ENCODE measurements around the gene XBP1.

XBP1 gene

GRCh38 chr22:28841111-28841510 lies 40.7 kb upstream of the XBP1 start:
- no peak overlapping the region for H2BK12ac ChIP-seq (ENCODE audit: low read length in 2 of 2)
- no peak overlapping the region for H4K91ac ChIP-seq (ENCODE audit: low read length)
- H3K27ac ChIP-seq (ENCODE audit: low read length, poor library complexity, severe bottlenecking) = no peak overlapping the region
- H3K18ac ChIP-seq (ENCODE audit: low read depth in 1 of 2, low read length in 2 of 2) = no peak overlapping the region
- no peak overlapping the region for H3K9ac ChIP-seq (ENCODE audit: low read length)
- H2AK5ac ChIP-seq (ENCODE audit: low read length, severe bottlenecking) = no peak overlapping the region
- no peak overlapping the region for H4K8ac ChIP-seq (ENCODE audit: low read length)
- no peaks in the 10 kb centered on the region for H3K36me3 ChIP-seq (ENCODE audit: control insufficient read depth in 1 of 2, insufficient read depth in 2 of 2, low read depth in 1 of 2, low read length in 2 of 2)
- peaks cover 2% of the 10 kb centered on the region for H3K9me3 ChIP-seq (ENCODE audit: control insufficient read depth, low read length)
- no peak overlapping the region for H2BK120ac ChIP-seq (ENCODE audit: low read depth, low read length)
- WGBS = 96% methylated on average over 5 of the region's 5 CpGs
- H3K4ac ChIP-seq (ENCODE audit: low read depth in 1 of 2, low read length in 2 of 2) = no peak overlapping the region
- no peak overlapping the region for H3K4me3 ChIP-seq (ENCODE audit: insufficient read depth in 1 of 2, low read depth in 1 of 2, low read length in 2 of 2)
- H2BK5ac ChIP-seq (ENCODE audit: low read depth, low read length, poor library complexity, severe bottlenecking) = no peak overlapping the region
- no peaks in the 10 kb centered on the region for H3K4me1 ChIP-seq (ENCODE audit: control insufficient read depth, insufficient read depth, low read depth, low read length)
- H3K27me3 ChIP-seq (ENCODE audit: control insufficient read depth in 1 of 2, insufficient read depth in 1 of 2, low read length in 2 of 2) = no peaks in the 10 kb centered on the region
- no peaks in the 10 kb centered on the region for H3K79me1 ChIP-seq (replicated peaks; ENCODE audit: low read length, poor library complexity, severe bottlenecking)
- no peak overlapping the region for H3K14ac ChIP-seq (ENCODE audit: low read length in 2 of 2)
- H3K23ac ChIP-seq (ENCODE audit: low read length in 2 of 2) = no peak overlapping the region
- no peak for DNase-seq
- no peak overlapping the region for H2BK15ac ChIP-seq (ENCODE audit: low read depth, poor library complexity, severe bottlenecking)
- no peak overlapping the region for H2AFZ ChIP-seq (ENCODE audit: low read depth, low read length)
- H3K4me2 ChIP-seq (ENCODE audit: low read length, poor library complexity, severe bottlenecking) = no peak overlapping the region

- no peak overlapping the region for H3K23ac ChIP-seq (ENCODE audit: low read length in 2 of 2)
- H2BK12ac ChIP-seq (ENCODE audit: low read length in 2 of 2) = no peak overlapping the region
- no peak overlapping the region for H3K18ac ChIP-seq (ENCODE audit: low read depth in 1 of 2, low read length in 2 of 2)
- H2AK5ac ChIP-seq (ENCODE audit: low read length, severe bottlenecking) = no peak overlapping the region
- no peak overlapping the region for H2AFZ ChIP-seq (ENCODE audit: low read depth, low read length)
- no peak overlapping the region for H2BK120ac ChIP-seq (ENCODE audit: low read depth, low read length)
- no peaks in the 10 kb centered on the region for H3K4me1 ChIP-seq (ENCODE audit: control insufficient read depth, insufficient read depth, low read depth, low read length)
- H3K27me3 ChIP-seq (ENCODE audit: control insufficient read depth in 1 of 2, insufficient read depth in 1 of 2, low read length in 2 of 2) = no peaks in the 10 kb centered on the region
- H3K4me3 ChIP-seq (ENCODE audit: insufficient read depth in 1 of 2, low read depth in 1 of 2, low read length in 2 of 2) = no peak overlapping the region
- no peak for DNase-seq
- no peaks in the 10 kb centered on the region for H3K9me3 ChIP-seq (ENCODE audit: control insufficient read depth, low read length)
- no peak overlapping the region for H3K14ac ChIP-seq (ENCODE audit: low read length in 2 of 2)
- peaks cover 3% of the 10 kb centered on the region for H3K79me1 ChIP-seq (replicated peaks; ENCODE audit: low read length, poor library complexity, severe bottlenecking)
- no peak overlapping the region for H2BK5ac ChIP-seq (ENCODE audit: low read depth, low read length, poor library complexity, severe bottlenecking)
- WGBS = 81% methylated on average over 5 of the region's 5 CpGs
- H3K9ac ChIP-seq (ENCODE audit: low read length) = no peak overlapping the region
- no peak overlapping the region for H4K8ac ChIP-seq (ENCODE audit: low read length)
- H4K91ac ChIP-seq (ENCODE audit: low read length) = no peak overlapping the region
- H2BK15ac ChIP-seq (ENCODE audit: low read depth, poor library complexity, severe bottlenecking) = no peak overlapping the region
- peaks cover 0 to 7% of the 10 kb centered on the region in 2 experiments for H3K36me3 ChIP-seq (ENCODE audit: control insufficient read depth in 1 of 2, insufficient read depth in 2 of 2, low read depth in 1 of 2, low read length in 2 of 2)
- no peak overlapping the region for H3K4ac ChIP-seq (ENCODE audit: low read depth in 1 of 2, low read length in 2 of 2)
- H3K27ac ChIP-seq (ENCODE audit: low read length, poor library complexity, severe bottlenecking) = no peak overlapping the region
- no peak overlapping the region for H3K4me2 ChIP-seq (ENCODE audit: low read length, poor library complexity, severe bottlenecking)
Observed at GRCh38 chr22:28838971-28839370, 38.6 kb upstream of the XBP1 start.

DNA sequence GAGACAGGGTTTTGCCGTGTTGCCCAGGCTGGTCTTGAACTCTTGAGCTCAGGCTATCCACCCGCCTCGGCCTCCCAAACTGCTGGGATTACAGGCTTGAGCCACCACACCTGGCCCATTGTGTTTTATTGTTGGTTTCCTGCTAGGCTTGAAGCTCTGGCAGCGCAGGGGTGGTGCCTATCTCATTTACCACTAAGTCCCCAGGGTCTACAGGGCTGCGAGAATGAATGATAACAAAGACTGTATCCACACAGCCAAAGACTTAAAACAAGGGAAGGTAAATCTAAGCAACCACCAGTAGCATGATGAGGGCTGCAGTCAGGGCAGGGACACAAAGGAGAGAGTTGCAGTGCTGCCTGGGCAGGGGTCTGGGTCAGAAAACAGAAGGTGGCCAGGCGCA lies 37.3 kb upstream of the XBP1 start:
- Histone ChIP-seq H3K9ac (ENCODE audit: low read length) (no peak overlapping the region), H3K4ac (ENCODE audit: low read depth in 1 of 2, low read length in 2 of 2) (no peak overlapping the region), H3K36me3 (ENCODE audit: control insufficient read depth in 1 of 2, insufficient read depth in 2 of 2, low read depth in 1 of 2, low read length in 2 of 2) (peaks cover 2 to 7% of the 10 kb centered on the region in 2 experiments), H3K27me3 (ENCODE audit: control insufficient read depth in 1 of 2, insufficient read depth in 1 of 2, low read length in 2 of 2) (no peaks in the 10 kb centered on the region), H3K14ac (ENCODE audit: low read length in 2 of 2) (peak overlapping the region in 1 of 2 experiments; percentile 36), H2BK5ac (ENCODE audit: low read depth, low read length, poor library complexity, severe bottlenecking) (no peak overlapping the region), H3K18ac (ENCODE audit: low read depth in 1 of 2, low read length in 2 of 2) (no peak overlapping the region), H3K23ac (ENCODE audit: low read length in 2 of 2) (no peak overlapping the region), H2BK15ac (ENCODE audit: low read depth, poor library complexity, severe bottlenecking) (no peak overlapping the region), H2BK12ac (ENCODE audit: low read length in 2 of 2) (no peak overlapping the region), H3K27ac (ENCODE audit: low read length, poor library complexity, severe bottlenecking) (no peak overlapping the region), H3K4me2 (ENCODE audit: low read length, poor library complexity, severe bottlenecking) (no peak overlapping the region), H3K9me3 (ENCODE audit: control insufficient read depth, low read length) (no peaks in the 10 kb centered on the region), H4K8ac (ENCODE audit: low read length) (no peak overlapping the region), H3K4me3 (ENCODE audit: insufficient read depth in 1 of 2, low read depth in 1 of 2, low read length in 2 of 2) (no peak overlapping the region), H4K91ac (ENCODE audit: low read length) (no peak overlapping the region), H3K4me1 (ENCODE audit: control insufficient read depth, insufficient read depth, low read depth, low read length) (no peaks in the 10 kb centered on the region), H2BK120ac (ENCODE audit: low read depth, low read length) (no peak overlapping the region), H3K79me1 (replicated peaks; ENCODE audit: low read length, poor library complexity, severe bottlenecking) (peaks cover 3% of the 10 kb centered on the region), H2AFZ (ENCODE audit: low read depth, low read length) (no peak overlapping the region), H2AK5ac (ENCODE audit: low read length, severe bottlenecking) (no peak overlapping the region)
- WGBS = 91% methylated on average over 6 of the region's 6 CpGs
- no peak for DNase-seq

GRCh38 chr22:28835630-28836189 lies 35.3 kb upstream of the XBP1 start:
- no peak overlapping the region for H3K23ac ChIP-seq (ENCODE audit: low read length in 2 of 2)
- 93% methylated on average over 9 of the region's 11 CpGs for WGBS
- H3K9ac ChIP-seq (ENCODE audit: low read length) = no peak overlapping the region
- no peak overlapping the region for H3K4me2 ChIP-seq (ENCODE audit: low read length, poor library complexity, severe bottlenecking)
- no peak overlapping the region for H2BK15ac ChIP-seq (ENCODE audit: low read depth, poor library complexity, severe bottlenecking)
- no peaks in the 10 kb centered on the region for H3K9me3 ChIP-seq (ENCODE audit: control insufficient read depth, low read length)
- DNase-seq = no peak
- H3K27ac ChIP-seq (ENCODE audit: low read length, poor library complexity, severe bottlenecking) = no peak overlapping the region
- H3K27me3 ChIP-seq (ENCODE audit: control insufficient read depth in 1 of 2, insufficient read depth in 1 of 2, low read length in 2 of 2) = no peaks in the 10 kb centered on the region
- no peaks in the 10 kb centered on the region for H3K4me1 ChIP-seq (ENCODE audit: control insufficient read depth, insufficient read depth, low read depth, low read length)
- no peak overlapping the region for H2BK120ac ChIP-seq (ENCODE audit: low read depth, low read length)
- peak overlapping the region; percentile 10 for H4K91ac ChIP-seq (ENCODE audit: low read length)
- H3K4me3 ChIP-seq (ENCODE audit: insufficient read depth in 1 of 2, low read depth in 1 of 2, low read length in 2 of 2) = no peak overlapping the region
- no peak overlapping the region for H2AK5ac ChIP-seq (ENCODE audit: low read length, severe bottlenecking)
- no peak overlapping the region for H3K14ac ChIP-seq (ENCODE audit: low read length in 2 of 2)
- H3K36me3 ChIP-seq (ENCODE audit: control insufficient read depth in 1 of 2, insufficient read depth in 2 of 2, low read depth in 1 of 2, low read length in 2 of 2) = peaks cover 4 to 7% of the 10 kb centered on the region in 2 experiments
- H4K8ac ChIP-seq (ENCODE audit: low read length) = no peak overlapping the region
- H3K79me1 ChIP-seq (replicated peaks; ENCODE audit: low read length, poor library complexity, severe bottlenecking) = peaks cover 9% of the 10 kb centered on the region
- H2BK12ac ChIP-seq (ENCODE audit: low read length in 2 of 2) = no peak overlapping the region
- no peak overlapping the region for H2BK5ac ChIP-seq (ENCODE audit: low read depth, low read length, poor library complexity, severe bottlenecking)
- H3K18ac ChIP-seq (ENCODE audit: low read depth in 1 of 2, low read length in 2 of 2) = no peak overlapping the region
- H3K4ac ChIP-seq (ENCODE audit: low read depth in 1 of 2, low read length in 2 of 2) = no peak overlapping the region
- no peak overlapping the region for H2AFZ ChIP-seq (ENCODE audit: low read depth, low read length)
